Subcutaneous adipose tissue (tissue), 4 donors: Measurements from ENCODE around the gene UGCG. TPM values are rescaled to one million over a fixed set of nuclear protein-coding genes. Genes with fewer than 3 reads are reported as not detected.

Experiments used
- total RNA-seq, 4 donors: library from RNA; depleted of rRNA; stranded (reverse); fragments of >200 nt; gene quantifications; one replicate each; pipeline ENCODE4 v1.1.0, GENCODE V29; 2016
- TF ChIP-seq, protein P1 (sequence below): fragments of 450-650 bp; IDR thresholded peaks from one replicate; pipeline ENCODE4 v1.5.1; 2016; ENCODE audit warnings: low read depth, mild to moderate bottlenecking, control low read depth, antibody characterized with exemption, moderate library complexity

The UGCG gene
- total RNA-seq, 4 donors from 2014 or later, result 23.9 to 46.1 (median 36.9) TPM

DNA sequence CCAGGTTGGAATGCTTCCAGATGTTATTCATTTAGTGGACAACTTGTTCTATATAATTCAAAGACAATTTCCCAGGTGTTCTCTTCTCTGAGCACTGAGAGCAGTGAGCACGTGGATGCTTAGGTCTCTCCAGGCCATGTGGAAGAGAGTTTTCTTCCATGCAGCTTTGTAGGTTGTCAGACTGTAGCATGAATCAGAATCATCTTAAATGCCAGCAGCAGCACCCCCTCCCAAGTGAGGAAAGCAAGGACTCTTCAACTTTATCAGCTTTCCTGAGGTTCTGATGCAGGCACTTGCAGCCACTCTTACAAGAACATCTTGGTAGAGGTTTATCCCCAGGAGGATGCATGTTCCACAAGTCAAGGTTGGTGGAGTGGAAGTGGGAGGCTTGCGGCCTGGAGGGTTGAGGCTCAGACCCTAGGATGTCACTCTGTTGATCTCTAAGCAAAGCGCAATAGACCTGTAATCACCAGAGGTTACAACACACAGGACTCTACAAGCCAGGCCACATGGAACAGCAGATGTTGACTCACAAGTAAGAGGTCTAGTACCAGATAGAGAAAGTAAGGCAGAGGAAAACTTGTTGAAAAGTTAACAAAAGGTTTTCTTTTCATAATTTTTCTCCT, 47.7 kb downstream of the UGCG start:
- TF ChIP-seq, protein P1, sequence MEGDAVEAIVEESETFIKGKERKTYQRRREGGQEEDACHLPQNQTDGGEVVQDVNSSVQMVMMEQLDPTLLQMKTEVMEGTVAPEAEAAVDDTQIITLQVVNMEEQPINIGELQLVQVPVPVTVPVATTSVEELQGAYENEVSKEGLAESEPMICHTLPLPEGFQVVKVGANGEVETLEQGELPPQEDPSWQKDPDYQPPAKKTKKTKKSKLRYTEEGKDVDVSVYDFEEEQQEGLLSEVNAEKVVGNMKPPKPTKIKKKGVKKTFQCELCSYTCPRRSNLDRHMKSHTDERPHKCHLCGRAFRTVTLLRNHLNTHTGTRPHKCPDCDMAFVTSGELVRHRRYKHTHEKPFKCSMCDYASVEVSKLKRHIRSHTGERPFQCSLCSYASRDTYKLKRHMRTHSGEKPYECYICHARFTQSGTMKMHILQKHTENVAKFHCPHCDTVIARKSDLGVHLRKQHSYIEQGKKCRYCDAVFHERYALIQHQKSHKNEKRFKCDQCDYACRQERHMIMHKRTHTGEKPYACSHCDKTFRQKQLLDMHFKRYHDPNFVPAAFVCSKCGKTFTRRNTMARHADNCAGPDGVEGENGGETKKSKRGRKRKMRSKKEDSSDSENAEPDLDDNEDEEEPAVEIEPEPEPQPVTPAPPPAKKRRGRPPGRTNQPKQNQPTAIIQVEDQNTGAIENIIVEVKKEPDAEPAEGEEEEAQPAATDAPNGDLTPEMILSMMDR, result no peak

DNA sequence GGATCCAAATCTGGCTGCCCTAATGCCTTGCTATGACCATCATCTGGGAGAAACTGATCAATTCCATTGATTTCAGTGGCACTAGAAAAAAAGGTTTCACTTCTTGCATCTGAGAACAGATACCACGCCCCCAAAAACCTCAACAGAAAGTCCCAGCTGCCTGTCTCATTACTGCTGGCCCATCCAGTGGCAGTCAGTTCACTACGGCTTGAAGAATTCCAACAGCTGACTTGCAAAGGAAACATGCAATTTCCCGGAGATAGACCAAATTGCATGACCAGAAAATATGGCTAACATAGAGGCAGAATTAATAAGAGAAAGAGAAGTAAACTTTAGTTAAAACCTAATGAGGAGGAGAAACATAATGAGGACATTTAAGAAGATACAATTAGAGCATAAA, 48.6 kb downstream of the UGCG start:
- TF ChIP-seq, protein P1, result no peak

DNA sequence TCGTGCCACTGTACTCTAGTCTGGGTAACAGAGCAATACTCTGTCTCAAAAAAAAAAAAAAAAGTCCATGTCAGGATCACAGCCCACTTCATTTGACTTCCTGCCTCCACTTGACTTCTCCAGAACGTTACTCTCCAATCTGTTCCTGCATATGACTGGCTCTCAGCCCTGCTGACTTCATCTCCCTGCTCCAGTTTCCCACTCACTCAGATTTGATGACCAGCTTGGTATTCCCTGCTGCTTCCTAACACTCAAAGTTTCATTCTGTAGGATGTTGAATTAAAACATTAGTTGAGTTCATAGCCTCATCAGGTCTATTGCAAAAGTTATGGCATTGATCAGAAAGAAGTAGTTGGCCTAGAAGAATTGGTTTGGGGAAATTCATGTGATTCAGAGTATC, 52.3 kb downstream of the UGCG start:
- TF ChIP-seq, protein P1, result no peak

DNA sequence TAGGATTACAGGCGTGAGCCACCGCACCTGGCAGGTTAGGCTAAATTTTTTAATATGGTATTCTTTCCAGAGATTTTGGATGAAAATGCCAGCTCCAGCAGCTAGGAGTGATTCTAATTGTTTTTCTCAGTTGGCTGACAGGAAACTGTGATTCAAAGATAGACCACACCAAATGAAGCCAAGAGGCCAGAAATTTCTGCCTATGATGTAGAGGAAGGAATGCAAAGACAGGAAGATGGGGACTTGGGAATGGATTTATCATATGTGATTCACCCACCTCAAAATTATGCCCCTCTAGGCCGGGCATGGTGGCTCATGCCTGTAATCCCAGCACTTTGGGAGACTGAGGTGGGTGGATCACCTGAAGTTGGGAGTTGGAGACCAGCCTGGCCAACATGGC, 53.3 kb downstream of the UGCG start:
- TF ChIP-seq, protein P1, result no peak

DNA sequence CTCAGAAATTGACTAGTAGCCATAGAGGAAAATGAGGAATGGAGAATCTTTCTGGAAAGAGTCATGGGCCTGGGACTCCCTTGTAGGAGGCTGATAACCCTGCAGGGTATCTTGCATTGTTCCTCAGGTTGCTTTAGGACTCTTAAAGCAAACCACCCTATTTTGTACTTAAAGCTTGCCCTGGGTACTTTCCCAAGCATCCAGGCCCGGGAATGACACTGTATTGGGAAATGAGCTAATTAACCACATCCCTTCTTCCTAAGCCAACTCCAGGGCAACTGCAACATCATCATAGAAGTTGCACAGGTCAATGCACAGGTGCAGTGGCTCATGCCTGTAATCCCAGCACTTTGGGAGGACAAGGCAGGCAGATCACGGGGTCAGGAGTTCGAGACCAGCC, 55.9 kb downstream of the UGCG start:
- TF ChIP-seq, protein P1, result no peak

DNA sequence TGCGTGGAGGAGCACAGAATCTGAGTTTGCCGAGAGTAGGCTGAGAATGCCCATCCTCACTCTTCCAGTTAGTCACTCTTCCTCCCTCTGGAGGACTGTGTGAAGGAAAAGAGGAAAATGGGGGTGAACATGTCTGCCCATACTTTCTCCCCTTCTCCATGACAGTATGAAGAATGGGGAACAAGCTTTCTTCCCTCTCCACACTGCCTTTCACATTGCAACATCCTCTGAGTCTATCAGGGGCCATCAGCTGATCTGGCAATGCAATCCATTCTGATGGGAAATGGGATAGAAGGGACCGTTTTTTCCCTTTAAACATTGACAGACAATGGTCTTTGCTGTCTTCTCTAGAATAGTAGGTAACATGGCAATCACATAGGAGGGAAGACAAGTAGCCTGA, 56.8 kb downstream of the UGCG start:
- TF ChIP-seq, protein P1, result no peak

DNA sequence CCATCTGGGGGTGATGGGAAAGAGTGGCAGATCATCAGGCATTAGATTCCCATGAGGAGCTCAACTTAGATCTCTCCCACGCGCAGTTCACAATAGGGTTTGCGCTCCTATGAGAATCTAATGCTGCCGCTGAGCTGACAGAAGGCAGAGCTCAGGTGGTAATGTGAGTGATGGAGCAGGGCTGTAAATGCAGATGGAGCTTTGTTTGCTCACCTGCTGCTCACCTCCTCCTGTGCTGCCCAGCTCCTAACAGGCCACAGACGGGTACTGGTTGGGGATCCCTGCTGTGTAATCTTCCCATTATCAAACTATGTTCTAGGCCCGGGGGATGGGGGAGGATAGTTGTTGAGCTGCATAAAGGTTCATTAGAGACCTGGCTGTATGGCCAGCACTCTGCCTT, 58.4 kb downstream of the UGCG start:
- TF ChIP-seq, protein P1, result no peak
